Naive thymus-derived CD4-positive, alpha-beta T cell (primary cell): ENCODE data around the gene FOLR1. TPM values are rescaled to one million over a fixed set of nuclear protein-coding genes. Genes with fewer than 3 reads are reported as not detected.

Experiments used
- ATAC-seq: fragments of 150-1000 bp; cut with Tn5 transposase; 2 replicates; pipeline ENCODE4 v1.10.0; 2021; ENCODE audit warnings: mild to moderate bottlenecking, moderate library complexity
- CTCF ChIA-PET: fragments of 350-600 bp; sonication (Branson Sonifier 250); formaldehyde crosslinking; loops from one replicate; lab custom pipeline; 2021; ENCODE audit warnings: antibody characterized with exemption; lab: Charles Lee
- POLR2A ChIA-PET: fragments of 350-600 bp; sonication (Branson Sonifier 250); formaldehyde crosslinking; loops from one replicate; lab custom pipeline; 2021; ENCODE audit warnings: antibody characterized with exemption, inconsistent platforms; lab: Charles Lee
- DNase-seq, 9 donors: peaks; one replicate each; pipeline versions ENCODE4 v3.0.0 to v3.0.0-alpha.2; 2020 to 2022; ENCODE audit warnings: mixed read lengths in 1 of 9
- H3K27ac ChIP-seq: one replicate; pipeline ENCODE4 v1.7.0; 2013; ENCODE audit warnings: mild to moderate bottlenecking, low read depth, low read length, moderate library complexity
- H3K27me3 ChIP-seq, 2 donors: one replicate each; pipeline ENCODE4 v1.7.0; 2013; ENCODE audit warnings: low read length in 2 of 2, mild to moderate bottlenecking in 2 of 2, moderate library complexity in 2 of 2; ENCODE audit not compliant: control insufficient read depth in 2 of 2, insufficient read depth in 2 of 2
- H3K36me3 ChIP-seq, 3 experiments: 1 replicate in 2 of 3; 2 replicates in 1 of 3; pipeline ENCODE4 v1.7.0; 2013; ENCODE audit warnings: low read length in 3 of 3, mild to moderate bottlenecking in 3 of 3, moderate library complexity in 1 of 3; ENCODE audit not compliant: insufficient read depth in 3 of 3, control insufficient read depth in 2 of 3
- H3K4me1 ChIP-seq, 2 donors: one replicate each; pipeline ENCODE4 v1.7.0; 2013; ENCODE audit warnings: low read length in 2 of 2, mild to moderate bottlenecking in 2 of 2, moderate library complexity in 1 of 2; ENCODE audit not compliant: control insufficient read depth in 2 of 2, insufficient read depth in 2 of 2
- H3K4me3 ChIP-seq: 2 replicates; pipeline ENCODE4 v1.7.0; 2013; ENCODE audit warnings: mild to moderate bottlenecking, low read length
- H3K9me3 ChIP-seq, 3 experiments: 1 replicate in 2 of 3; 2 replicates in 1 of 3; pipeline ENCODE4 v1.7.0; 2013; ENCODE audit warnings: low read length in 3 of 3; ENCODE audit not compliant: control insufficient read depth in 2 of 3
- H3K27ac Mint-ChIP-seq, 9 donors: one replicate each; pipeline ENCODE4 v1.8.0; 2020 to 2022; ENCODE audit warnings: mixed read lengths in 9 of 9, mild to moderate bottlenecking in 8 of 9, moderate library complexity in 5 of 9, inconsistent platforms in 2 of 9
- H3K27me3 Mint-ChIP-seq, 5 donors: one replicate each; pipeline ENCODE4 v1.8.0; 2021 to 2022; ENCODE audit warnings: mixed read lengths in 5 of 5, mild to moderate bottlenecking in 1 of 5
- H3K36me3 Mint-ChIP-seq, 5 donors: one replicate each; pipeline ENCODE4 v1.8.0; 2020 to 2022; ENCODE audit warnings: mixed read lengths in 5 of 5, mild to moderate bottlenecking in 3 of 5, inconsistent platforms in 1 of 5
- H3K4me1 Mint-ChIP-seq, 7 donors: one replicate each; pipeline ENCODE4 v1.8.0; 2020 to 2022; ENCODE audit warnings: mixed read lengths in 7 of 7, mild to moderate bottlenecking in 3 of 7, inconsistent platforms in 1 of 7
- H3K4me3 Mint-ChIP-seq, 10 donors: one replicate each; pipeline ENCODE4 v1.8.0; 2020 to 2022; ENCODE audit warnings: mild to moderate bottlenecking in 10 of 10, mixed read lengths in 10 of 10, moderate library complexity in 6 of 10, inconsistent platforms in 2 of 10
- H3K9me3 Mint-ChIP-seq, 11 donors: one replicate each; pipeline ENCODE4 v1.8.0; 2020 to 2022; ENCODE audit warnings: mixed read lengths in 11 of 11, mild to moderate bottlenecking in 4 of 11, inconsistent platforms in 1 of 11, moderate library complexity in 1 of 11
- intact Hi-C, 2 donors: fragments of 100-400 bp; cut with micrococcal nuclease; formaldehyde crosslinking; loops; one replicate each; pipeline ENCODE4 v1.15.1; 2023
- polyA plus RNA-seq, 2 donors: library from polyadenylated mRNA; unstranded; fragments of 300-500 nt; fragmentation: Illumina TruSeq; gene quantifications; one replicate each; pipeline ENCODE4 v1.2.3, GENCODE V29; 2021
- total RNA-seq, 6 experiments: library from RNA in 5 of 6; stranded (reverse) in 5 of 6; gene quantifications; 1 replicate in 5 of 6; 2 replicates in 1 of 6; pipeline ENCODE4 v1.2.3 and lab custom pipeline; 2021 to 2026

FOLR1 gene
- total and polyA plus RNA-seq, 7 experiments from 2014 or later = not detected

- ChIA-PET CTCF (no interaction called here), POLR2A (interaction anchor here (1.7 kb wide), 1 partner anchor 11 kb away, joined by 6 read pairs; the partner anchor contains the start of gene INPPL1)
- intact Hi-C loops = loop anchor here (5.0 kb wide), 2 partner anchors 197 to 208 kb away; partner anchors contain the start of gene CLPB (in 1 of the 2)
- peaks cover 0 to 26% (median 6%) of the 10 kb centered on the region in 5 donors for H3K36me3 Mint-ChIP-seq
- peaks cover 4 to 18% (median 13%) of the 10 kb centered on the region in 7 donors for H3K4me1 Mint-ChIP-seq
- H3K27me3 Mint-ChIP-seq = peaks cover 4 to 15% (median 9%) of the 10 kb centered on the region in 5 donors
- Histone ChIP-seq H3K4me3 (no peak overlapping the region), H3K27me3 (peaks cover 0 to 10% of the 10 kb centered on the region in 2 donors), H3K36me3 (peaks cover 0 to 74% (median 3%) of the 10 kb centered on the region in 3 experiments), H3K9me3 (no peaks in the 10 kb centered on the region), H3K27ac (no peak overlapping the region), H3K4me1 (peaks cover 0 to 10% of the 10 kb centered on the region in 2 donors)
- DNase-seq = no peak
- H3K4me3 Mint-ChIP-seq = no peak overlapping the region
- H3K27ac Mint-ChIP-seq = no peak overlapping the region
- no peaks in the 10 kb centered on the region for H3K9me3 Mint-ChIP-seq
- ATAC-seq = no peak
Measured at GRCh38 chr11:72235351-72236057, 43.6 kb downstream of the FOLR1 start.

GRCh38 chr11:72236083-72236697, 44.2 kb downstream of the FOLR1 start:
- Histone ChIP-seq H3K9me3 (no peaks in the 10 kb centered on the region), H3K27me3 (peaks cover 0 to 15% of the 10 kb centered on the region in 2 donors), H3K36me3 (peaks cover 0 to 67% (median 3%) of the 10 kb centered on the region in 3 experiments), H3K4me1 (peaks cover 0 to 15% of the 10 kb centered on the region in 2 donors), H3K27ac (no peak overlapping the region), H3K4me3 (no peak overlapping the region)
- no peak overlapping the region for H3K4me3 Mint-ChIP-seq
- DNase-seq = no peak
- H3K4me1 Mint-ChIP-seq = peaks cover 11 to 24% (median 20%) of the 10 kb centered on the region in 7 donors
- no peak for ATAC-seq
- intact Hi-C loops = loop anchor here (5.0 kb wide), 2 partner anchors 196 to 209 kb away; partner anchors contain the start of gene CLPB (in 1 of the 2)
- no peaks in the 10 kb centered on the region for H3K9me3 Mint-ChIP-seq
- peaks cover 0 to 25% (median 6%) of the 10 kb centered on the region in 5 donors for H3K36me3 Mint-ChIP-seq
- peak overlapping the region in 1 of 9 donors; percentile 32 for H3K27ac Mint-ChIP-seq
- ChIA-PET CTCF (no interaction called here), POLR2A (interaction anchor here (1.7 kb wide), 1 partner anchor 12 kb away, joined by 6 read pairs; the partner anchor contains the start of gene INPPL1)
- H3K27me3 Mint-ChIP-seq = peaks cover 10 to 22% (median 16%) of the 10 kb centered on the region in 5 donors

- ChIA-PET POLR2A (interaction anchor here (1.0 to 1.7 kb wide), 2 partner anchors 11 to 12 kb away, joined by 4 to 6 read pairs; partner anchors contain the start of gene INPPL1), CTCF (interaction anchor here (0.6 to 0.9 kb wide), 2 partner anchors 13 to 193 kb away, joined by 3 read pairs; no protein-coding TSS in a partner anchor)
- no peak overlapping the region for H3K4me3 ChIP-seq
- Mint-ChIP-seq H3K36me3 (peaks cover 0 to 19% (median 6%) of the 10 kb centered on the region in 5 donors), H3K4me3 (no peak overlapping the region), H3K4me1 (peaks cover 11 to 27% (median 22%) of the 10 kb centered on the region in 7 donors), H3K27me3 (peaks cover 13 to 27% (median 22%) of the 10 kb centered on the region in 5 donors), H3K27ac (no peak overlapping the region), H3K9me3 (no peaks in the 10 kb centered on the region)
- peaks cover 0 to 15% of the 10 kb centered on the region in 2 donors for H3K4me1 ChIP-seq
- H3K36me3 ChIP-seq = peaks cover 0 to 62% (median 3%) of the 10 kb centered on the region in 3 experiments
- DNase-seq (no peak), ATAC-seq (no peak)
- peaks cover 0 to 17% of the 10 kb centered on the region in 2 donors for H3K27me3 ChIP-seq
- intact Hi-C loops = loop anchor here (5.0 kb wide), 2 partner anchors 196 to 209 kb away; partner anchors contain the start of gene CLPB (in 1 of the 2)
- no peaks in the 10 kb centered on the region for H3K9me3 ChIP-seq
- no peak overlapping the region for H3K27ac ChIP-seq
Measured at GRCh38 chr11:72236774-72237111, 44.8 kb downstream of the FOLR1 start.

- no peaks in the 10 kb centered on the region for H3K9me3 Mint-ChIP-seq
- peaks cover 0 to 19% (median 6%) of the 10 kb centered on the region in 5 donors for H3K36me3 Mint-ChIP-seq
- no peak overlapping the region for H3K4me3 Mint-ChIP-seq
- H3K27me3 ChIP-seq = peaks cover 0 to 19% of the 10 kb centered on the region in 2 donors
- no peak overlapping the region for H3K27ac ChIP-seq
- no peak overlapping the region for H3K27ac Mint-ChIP-seq
- peaks cover 0 to 56% (median 3%) of the 10 kb centered on the region in 3 experiments for H3K36me3 ChIP-seq
- peaks cover 18 to 33% (median 28%) of the 10 kb centered on the region in 5 donors for H3K27me3 Mint-ChIP-seq
- intact Hi-C loops = loop anchor here (5.0 kb wide), 2 partner anchors 195 to 210 kb away; partner anchors contain the start of gene CLPB (in 1 of the 2)
- no peak overlapping the region for H3K4me3 ChIP-seq
- POLR2A ChIA-PET = interaction anchor here (1.0 kb wide), 1 partner anchor 12 kb away, joined by 4 read pairs; no protein-coding TSS in a partner anchor
- DNase-seq (no peak), ATAC-seq (no peak)
- H3K4me1 Mint-ChIP-seq = peaks cover 11 to 31% (median 27%) of the 10 kb centered on the region in 7 donors
- H3K9me3 ChIP-seq = no peaks in the 10 kb centered on the region
- H3K4me1 ChIP-seq = peaks cover 0 to 15% of the 10 kb centered on the region in 2 donors
- CTCF ChIA-PET = interaction anchor here (0.6 to 0.9 kb wide), 2 partner anchors 14 to 193 kb away, joined by 3 read pairs; no protein-coding TSS in a partner anchor
Measured at GRCh38 chr11:72237112-72237931, 45.4 kb downstream of the FOLR1 start.

GRCh38 chr11:72238040-72238450, 46.1 kb downstream of the FOLR1 start:
- no peaks in the 10 kb centered on the region for H3K9me3 Mint-ChIP-seq
- H3K4me3 Mint-ChIP-seq = peak overlapping the region in 1 of 10 donors; percentile 1
- Histone ChIP-seq H3K9me3 (no peaks in the 10 kb centered on the region), H3K36me3 (peaks cover 0 to 49% (median 3%) of the 10 kb centered on the region in 3 experiments), H3K4me1 (peaks cover 0 to 15% of the 10 kb centered on the region in 2 donors), H3K27me3 (peaks cover 0 to 21% of the 10 kb centered on the region in 2 donors), H3K27ac (no peak overlapping the region), H3K4me3 (no peak overlapping the region)
- peaks cover 11 to 33% (median 27%) of the 10 kb centered on the region in 7 donors for H3K4me1 Mint-ChIP-seq
- peaks cover 0 to 19% (median 6%) of the 10 kb centered on the region in 5 donors for H3K36me3 Mint-ChIP-seq
- ChIA-PET CTCF (interaction anchor here (0.6 to 0.9 kb wide), 3 partner anchors 26 to 685 kb away, joined by 4 to 5 read pairs (median 4); no protein-coding TSS in a partner anchor), POLR2A (interaction anchor here (1.0 kb wide), 1 partner anchor 12 kb away, joined by 4 read pairs; no protein-coding TSS in a partner anchor)
- peak; percentile 69 for ATAC-seq
- peaks cover 26 to 39% (median 35%) of the 10 kb centered on the region in 5 donors for H3K27me3 Mint-ChIP-seq
- intact Hi-C loops = loop anchor here (1.0 to 5.0 kb wide), 4 partner anchors 14 to 211 kb away; partner anchors contain the start of genes INPPL1 (in 2 of the 2) and CLPB (in 1 of the 2)
- peak in 7 of 9 donors; percentile 25 to 47 (median 32) for DNase-seq
- H3K27ac Mint-ChIP-seq = no peak overlapping the region
